Measurements from ENCODE around the gene SCARB1.

The SCARB1 gene

DNA sequence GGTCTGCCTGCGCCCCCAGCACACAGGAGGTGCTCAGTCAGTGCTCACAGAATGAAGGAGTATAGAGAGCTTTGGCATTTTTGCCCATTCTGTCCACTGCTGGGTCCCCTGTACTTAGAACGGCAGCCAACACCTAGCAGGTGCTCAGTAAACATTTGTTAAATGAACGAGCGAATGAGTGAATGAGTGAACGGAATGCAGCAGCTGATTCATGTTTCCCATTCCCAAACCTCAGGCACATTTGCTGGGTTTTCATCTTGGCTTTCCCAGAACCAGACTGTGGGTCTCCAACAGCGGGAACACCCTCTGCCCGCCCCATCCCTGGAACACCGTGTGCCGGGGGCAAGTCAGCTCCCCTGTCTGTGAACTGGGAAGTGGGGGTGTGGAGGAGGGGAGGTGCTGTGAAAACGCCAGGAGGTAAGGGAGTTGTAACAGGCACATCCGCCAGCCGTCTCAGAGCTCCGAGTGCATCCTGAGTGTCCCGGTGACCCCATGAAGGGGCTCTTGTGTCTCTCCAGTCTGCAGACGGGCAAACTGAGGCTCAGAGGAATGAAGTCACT is 47.3 kb downstream of the SCARB1 start:
- Histone ChIP-seq H3K4me1 (ENCODE audit: insufficient read depth, low read length) (no peaks in the 10 kb centered on the region), H4K20me1 (ENCODE audit: insufficient read depth, low read length) (peaks cover 13% of the 10 kb centered on the region; the same call in 1 of the 2 replicates), H3K36me3 (ENCODE audit: insufficient read depth, low read length) (peaks cover 40% of the 10 kb centered on the region), H2AFZ (ENCODE audit: low read depth, low read length) (no peak overlapping the region), H3K4me3 (ENCODE audit: low read depth in 1 of 2, low read length in 2 of 2) (no peak overlapping the region), H3K27me3 (ENCODE audit: insufficient read depth, low read length, poor library complexity) (no peaks in the 10 kb centered on the region), H3K27ac (ENCODE audit: low read length) (no peak overlapping the region), H3K9ac (ENCODE audit: low read depth, low read length) (no peak overlapping the region), H3K79me2 (ENCODE audit: insufficient read depth, low read length) (no peaks in the 10 kb centered on the region; the same call in 1 of the 2 replicates), H3K9me3 (ENCODE audit: insufficient read depth, low read length, severe bottlenecking) (no peaks in the 10 kb centered on the region), H3K4me2 (ENCODE audit: insufficient read depth, low read length) (no peak overlapping the region)
- no peak for TF ChIP-seq EZH2 (IDR thresholded peaks at IDR 0.05; ENCODE audit: borderline replicate concordance, low read depth, low read length, severe bottlenecking)
- TF ChIP-seq CTCF (IDR thresholded peaks at IDR 0.05; ENCODE audit: borderline replicate concordance, extremely low read depth, low read length, poor library complexity, severe bottlenecking), result no peak
- DNase-seq (no peak), ATAC-seq (ENCODE audit: insufficient read depth, low read depth) (no peak)

DNA sequence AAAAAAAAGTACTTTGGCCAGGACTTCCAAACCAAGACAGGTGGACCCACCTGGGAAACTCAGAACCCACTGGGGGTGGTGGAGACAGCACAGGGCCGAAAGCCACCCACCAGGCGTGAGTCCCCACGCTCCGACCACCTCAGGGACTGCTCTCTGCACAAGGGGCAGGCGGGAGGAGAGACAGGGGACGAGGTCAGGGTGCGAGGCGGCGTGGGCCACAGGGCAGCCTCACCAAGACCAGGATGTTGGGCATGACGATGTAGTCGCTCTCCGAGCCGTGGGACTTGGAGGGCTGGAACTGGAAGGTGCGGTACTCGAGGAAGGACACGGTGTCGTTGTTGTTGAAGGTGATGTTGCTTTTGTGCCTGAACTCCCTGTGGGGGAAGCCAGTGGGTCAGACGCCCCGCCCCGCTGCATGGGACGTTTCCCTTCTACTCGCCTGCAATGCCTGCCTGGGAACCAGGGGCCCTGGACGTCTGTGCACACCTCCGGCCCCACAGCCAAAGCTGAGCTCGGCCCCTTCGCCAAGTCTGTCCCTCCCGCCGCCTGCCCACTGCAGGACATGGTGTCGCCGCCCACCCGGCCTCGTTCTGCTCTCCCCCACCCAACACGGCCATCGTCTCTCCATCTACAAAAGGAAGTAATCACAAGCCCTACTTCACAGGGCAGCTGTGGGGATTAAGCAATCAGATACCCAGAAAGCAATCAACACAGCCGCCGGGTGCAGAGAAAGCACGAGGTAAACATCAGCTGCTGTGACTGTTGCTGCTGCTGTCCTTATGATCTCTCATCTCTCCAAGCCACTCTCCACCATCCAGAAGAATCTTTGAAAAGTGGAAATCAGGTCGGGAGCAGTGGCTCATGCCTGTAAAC is 48.7 kb downstream of the SCARB1 start:
- no peak for TF ChIP-seq EZH2 (IDR thresholded peaks at IDR 0.05; ENCODE audit: borderline replicate concordance, low read depth, low read length, severe bottlenecking)
- no peak for TF ChIP-seq CTCF (IDR thresholded peaks at IDR 0.05; ENCODE audit: borderline replicate concordance, extremely low read depth, low read length, poor library complexity, severe bottlenecking)
- no peaks in the 10 kb centered on the region for H3K9me3 ChIP-seq (ENCODE audit: insufficient read depth, low read length, severe bottlenecking)
- H2AFZ ChIP-seq (ENCODE audit: low read depth, low read length), result no peak overlapping the region
- peaks cover 45% of the 10 kb centered on the region for H3K36me3 ChIP-seq (ENCODE audit: insufficient read depth, low read length)
- H3K79me2 ChIP-seq (ENCODE audit: insufficient read depth, low read length), result no peaks in the 10 kb centered on the region
- no peak overlapping the region for H3K9ac ChIP-seq (ENCODE audit: low read depth, low read length)
- no peak for DNase-seq
- no peaks in the 10 kb centered on the region for H3K27me3 ChIP-seq (ENCODE audit: insufficient read depth, low read length, poor library complexity)
- peaks cover 7% of the 10 kb centered on the region; the same call in 1 of the 2 replicates for H4K20me1 ChIP-seq (ENCODE audit: insufficient read depth, low read length)
- H3K4me3 ChIP-seq (ENCODE audit: low read depth in 1 of 2, low read length in 2 of 2), result no peak overlapping the region
- ATAC-seq (ENCODE audit: insufficient read depth, low read depth), result no peak
- H3K4me2 ChIP-seq (ENCODE audit: insufficient read depth, low read length), result no peak overlapping the region
- no peaks in the 10 kb centered on the region for H3K4me1 ChIP-seq (ENCODE audit: insufficient read depth, low read length)
- no peak overlapping the region for H3K27ac ChIP-seq (ENCODE audit: low read length)

GRCh38 chr12:124813782-124814181 is 49.9 kb downstream of the SCARB1 start:
- H3K4me3 ChIP-seq (ENCODE audit: low read depth in 1 of 2, low read length in 2 of 2), result no peak overlapping the region
- DNase-seq, result no peak
- no peak overlapping the region for H3K4me2 ChIP-seq (ENCODE audit: insufficient read depth, low read length)
- no peak overlapping the region for H2AFZ ChIP-seq (ENCODE audit: low read depth, low read length)
- TF ChIP-seq EZH2 (IDR thresholded peaks at IDR 0.05; ENCODE audit: borderline replicate concordance, low read depth, low read length, severe bottlenecking) (no peak), CTCF (IDR thresholded peaks at IDR 0.05; ENCODE audit: borderline replicate concordance, extremely low read depth, low read length, poor library complexity, severe bottlenecking) (no peak)
- no peaks in the 10 kb centered on the region for H3K4me1 ChIP-seq (ENCODE audit: insufficient read depth, low read length)
- H3K27me3 ChIP-seq (ENCODE audit: insufficient read depth, low read length, poor library complexity), result no peaks in the 10 kb centered on the region
- no peak for ATAC-seq (ENCODE audit: insufficient read depth, low read depth)
- H3K9me3 ChIP-seq (ENCODE audit: insufficient read depth, low read length, severe bottlenecking), result no peaks in the 10 kb centered on the region
- H3K27ac ChIP-seq (ENCODE audit: low read length), result no peak overlapping the region
- H3K36me3 ChIP-seq (ENCODE audit: insufficient read depth, low read length), result peaks cover 48% of the 10 kb centered on the region
- H3K79me2 ChIP-seq (ENCODE audit: insufficient read depth, low read length), result no peaks in the 10 kb centered on the region
- H3K9ac ChIP-seq (ENCODE audit: low read depth, low read length), result no peak overlapping the region
- peaks cover 4% of the 10 kb centered on the region; the same call in 1 of the 2 replicates for H4K20me1 ChIP-seq (ENCODE audit: insufficient read depth, low read length)

All from DND-41 (cell line).